GM18519 (cell line): ENCODE data around the gene FYCO1.

Source experiments
- ATAC-seq: cut with Tn5 transposase; IDR thresholded peaks from one replicate; pipeline ENCODE4 v1.9.1; 2021; ENCODE audit warnings: mild to moderate bottlenecking, moderate library complexity; ENCODE audit not compliant: unreplicated experiment, low FRiP score

The FYCO1 gene

GRCh38 chr3:45868650-45869049 lies 127.0 kb downstream of the FYCO1 start:
- no peak for ATAC-seq

- ATAC-seq: no peak
Measured at GRCh38 chr3:45868213-45868612, 127.4 kb downstream of the FYCO1 start.
